Measurements from ENCODE around the gene PCYT2. TPM values are rescaled to one million over a fixed set of nuclear protein-coding genes. Genes with fewer than 3 reads are reported as not detected.

The PCYT2 gene
- total RNA-seq, 1 experiment from 2014 or later: 31.4 TPM

GRCh38 chr17:81851423-81851822, 59.8 kb downstream of the PCYT2 start:
- no peaks in the 10 kb centered on the region for H3K4me1 Mint-ChIP-seq
- no peak overlapping the region; the same call in 1 of the 2 replicates for H3K27ac Mint-ChIP-seq
- H3K36me3 Mint-ChIP-seq: peaks cover 54% of the 10 kb centered on the region
- H3K4me3 Mint-ChIP-seq: no peak overlapping the region
- H3K9me3 Mint-ChIP-seq: no peaks in the 10 kb centered on the region
- ChIA-PET CTCF (no interaction called here), POLR2A (no interaction called here)
- DNase-seq (ENCODE audit: low spot score) (no peak), ATAC-seq (no peak)
- no peaks in the 10 kb centered on the region for H3K27me3 Mint-ChIP-seq (ENCODE audit: low read depth)
- TF ChIP-seq STAT6 (CRISPR knock-in tag; conservative IDR thresholded peaks at IDR 0.05; ENCODE audit: low read depth) (no peak), E2F5 (CRISPR knock-in tag; IDR thresholded peaks at IDR 0.05) (no peak), ZMAT4 (CRISPR knock-in tag; IDR thresholded peaks at IDR 0.05) (no peak), ESRRA (CRISPR knock-in tag; IDR thresholded peaks at IDR 0.05; ENCODE audit: borderline replicate concordance) (no peak), IRF1 (CRISPR knock-in tag; IDR thresholded peaks at IDR 0.05) (no peak), HMGA2 (CRISPR knock-in tag; IDR thresholded peaks at IDR 0.05) (no peak), OVOL2 (CRISPR knock-in tag; IDR thresholded peaks at IDR 0.05; ENCODE audit: borderline replicate concordance) (no peak), SP1 (CRISPR knock-in tag; conservative IDR thresholded peaks at IDR 0.05) (no peak), SOX15 (CRISPR knock-in tag; IDR thresholded peaks at IDR 0.05) (no peak), CBFB (CRISPR knock-in tag; IDR thresholded peaks at IDR 0.05; ENCODE audit: low read depth) (no peak), ARID4B (CRISPR knock-in tag; IDR thresholded peaks at IDR 0.05; ENCODE audit: borderline replicate concordance) (no peak), ZNF232 (CRISPR knock-in tag; IDR thresholded peaks at IDR 0.05) (no peak), ZNF671 (CRISPR knock-in tag; IDR thresholded peaks at IDR 0.05) (no peak), ZNF317 (CRISPR knock-in tag; IDR thresholded peaks at IDR 0.05; ENCODE audit: borderline replicate concordance, low read depth) (no peak)

Other genes starting within 250 kb of the PCYT2 start
- gene OXLD1, start 244.8 kb downstream of the PCYT2 start, total RNA-seq (2021): 47.0 to 49.6 TPM (median 48.1 TPM) in 3 replicates
- gene CCDC137, start 244.7 kb downstream of the PCYT2 start, total RNA-seq (2021): 34.3 to 36.8 TPM (median 35.2 TPM) in 3 replicates
- gene ARL16, start 227.6 kb downstream of the PCYT2 start, total RNA-seq (2021): 44.7 to 46.7 TPM (median 45.4 TPM) in 3 replicates
- 83.7 to 113 TPM (median 90.8 TPM) in 3 replicates for gene HGS, start 227.4 kb downstream of the PCYT2 start, total RNA-seq (2021)
- gene MRPL12, start 208.0 kb downstream of the PCYT2 start, total RNA-seq (2021): 134 to 139 TPM (median 136 TPM) in 3 replicates
- gene SLC25A10, start 199.1 kb downstream of the PCYT2 start, total RNA-seq (2021): 34.0 to 38.7 TPM (median 37.9 TPM) in 3 replicates
- gene GCGR, start 107.2 kb downstream of the PCYT2 start, total RNA-seq (2021): 0.85 to 1.4 TPM (median 1.4 TPM) in 3 replicates
- gene MCRIP1, start 78.1 kb downstream of the PCYT2 start, total RNA-seq (2021): 126 to 144 TPM (median 131 TPM) in 3 replicates
- not detected in 3 replicates for gene PPP1R27, start 76.3 kb downstream of the PCYT2 start, total RNA-seq (2021)
- 343 to 380 TPM (median 360 TPM) in 3 replicates for gene P4HB, start 50.9 kb downstream of the PCYT2 start, total RNA-seq (2021)
- gene ARHGDIA, start 40.1 kb downstream of the PCYT2 start, total RNA-seq (2021): 200 to 247 TPM (median 203 TPM) in 3 replicates
- 172 to 212 TPM (median 174 TPM) in 3 replicates for gene ALYREF, start 19.8 kb downstream of the PCYT2 start, total RNA-seq (2021)
- 217 to 249 TPM (median 245 TPM) in 3 replicates for gene ANAPC11, start 19.7 kb downstream of the PCYT2 start, total RNA-seq (2021)
- 1.9 to 2.1 TPM (median 1.9 TPM) in 3 replicates for gene NPB, start 9.2 kb downstream of the PCYT2 start, total RNA-seq (2021)
- gene SIRT7, start 6.8 kb upstream of the PCYT2 start, total RNA-seq (2021): 19.5 to 24.2 TPM (median 20.9 TPM) in 3 replicates
- 24.2 to 29.8 TPM (median 24.3 TPM) in 3 replicates for gene MAFG, start 16.3 kb upstream of the PCYT2 start, total RNA-seq (2021)
- gene PYCR1, start 25.9 kb upstream of the PCYT2 start, total RNA-seq (2021): 144 to 188 TPM (median 164 TPM) in 3 replicates
- 0.44 to 0.62 TPM (median 0.46 TPM) in 3 replicates for gene MYADML2, start 35.8 kb upstream of the PCYT2 start, total RNA-seq (2021)
- 1.2 to 1.9 TPM (median 1.7 TPM) in 3 replicates for gene NOTUM, start 49.8 kb upstream of the PCYT2 start, total RNA-seq (2021)
- gene ASPSCR1, start 66.2 kb upstream of the PCYT2 start, total RNA-seq (2021): 60.4 to 71.9 TPM (median 67.8 TPM) in 3 replicates
- gene CENPX, start 111.5 kb upstream of the PCYT2 start, total RNA-seq (2021): 107 to 121 TPM (median 110 TPM) in 3 replicates
- gene LRRC45, start 111.9 kb upstream of the PCYT2 start, total RNA-seq (2021): 30.5 to 38.1 TPM (median 32.5 TPM) in 3 replicates
- gene RAC3, start 120.3 kb upstream of the PCYT2 start, total RNA-seq (2021): 135 to 163 TPM (median 138 TPM) in 3 replicates
- gene DCXR, start 126.3 kb upstream of the PCYT2 start, total RNA-seq (2021): 114 to 130 TPM (median 120 TPM) in 3 replicates
- gene RFNG, start 140.4 kb upstream of the PCYT2 start, total RNA-seq (2021): 40.9 to 42.3 TPM (median 41.6 TPM) in 3 replicates
- 166 to 181 TPM (median 167 TPM) in 3 replicates for gene GPS1, start 140.5 kb upstream of the PCYT2 start, total RNA-seq (2021)
- 99.6 to 120 TPM (median 106 TPM) in 3 replicates for gene DUS1L, start 154.4 kb upstream of the PCYT2 start, total RNA-seq (2021)
- gene FASN, start 186.8 kb upstream of the PCYT2 start, total RNA-seq (2021): 611 to 742 TPM (median 654 TPM) in 3 replicates